Naive thymus-derived CD4-positive, alpha-beta T cell (primary cell): Measurements from ENCODE around the gene SH3GL3. TPM values are rescaled to one million over a fixed set of nuclear protein-coding genes. Genes with fewer than 3 reads are reported as not detected.

Source experiments
- ATAC-seq: fragments of 150-1000 bp; cut with Tn5 transposase; 2 replicates; pipeline ENCODE4 v1.10.0; 2021; ENCODE audit warnings: mild to moderate bottlenecking, moderate library complexity
- CTCF ChIA-PET: fragments of 350-600 bp; sonication (Branson Sonifier 250); formaldehyde crosslinking; loops from one replicate; lab custom pipeline; 2021; ENCODE audit warnings: antibody characterized with exemption; lab: Charles Lee
- POLR2A ChIA-PET: fragments of 350-600 bp; sonication (Branson Sonifier 250); formaldehyde crosslinking; loops from one replicate; lab custom pipeline; 2021; ENCODE audit warnings: antibody characterized with exemption, inconsistent platforms; lab: Charles Lee
- DNase-seq, 9 donors: peaks; one replicate each; pipeline versions ENCODE4 v3.0.0 to v3.0.0-alpha.2; 2020 to 2022; ENCODE audit warnings: mixed read lengths in 1 of 9
- H3K27ac ChIP-seq: one replicate; pipeline ENCODE4 v1.7.0; 2013; ENCODE audit warnings: mild to moderate bottlenecking, low read depth, low read length, moderate library complexity
- H3K27me3 ChIP-seq, 2 donors: one replicate each; pipeline ENCODE4 v1.7.0; 2013; ENCODE audit warnings: low read length in 2 of 2, mild to moderate bottlenecking in 2 of 2, moderate library complexity in 2 of 2; ENCODE audit not compliant: control insufficient read depth in 2 of 2, insufficient read depth in 2 of 2
- H3K36me3 ChIP-seq, 3 experiments: 1 replicate in 2 of 3; 2 replicates in 1 of 3; pipeline ENCODE4 v1.7.0; 2013; ENCODE audit warnings: low read length in 3 of 3, mild to moderate bottlenecking in 3 of 3, moderate library complexity in 1 of 3; ENCODE audit not compliant: insufficient read depth in 3 of 3, control insufficient read depth in 2 of 3
- H3K4me1 ChIP-seq, 2 donors: one replicate each; pipeline ENCODE4 v1.7.0; 2013; ENCODE audit warnings: low read length in 2 of 2, mild to moderate bottlenecking in 2 of 2, moderate library complexity in 1 of 2; ENCODE audit not compliant: control insufficient read depth in 2 of 2, insufficient read depth in 2 of 2
- H3K4me3 ChIP-seq: 2 replicates; pipeline ENCODE4 v1.7.0; 2013; ENCODE audit warnings: mild to moderate bottlenecking, low read length
- H3K9me3 ChIP-seq, 3 experiments: 1 replicate in 2 of 3; 2 replicates in 1 of 3; pipeline ENCODE4 v1.7.0; 2013; ENCODE audit warnings: low read length in 3 of 3; ENCODE audit not compliant: control insufficient read depth in 2 of 3
- H3K27ac Mint-ChIP-seq, 9 donors: one replicate each; pipeline ENCODE4 v1.8.0; 2020 to 2022; ENCODE audit warnings: mixed read lengths in 9 of 9, mild to moderate bottlenecking in 8 of 9, moderate library complexity in 5 of 9, inconsistent platforms in 2 of 9
- H3K27me3 Mint-ChIP-seq, 5 donors: one replicate each; pipeline ENCODE4 v1.8.0; 2021 to 2022; ENCODE audit warnings: mixed read lengths in 5 of 5, mild to moderate bottlenecking in 1 of 5
- H3K36me3 Mint-ChIP-seq, 5 donors: one replicate each; pipeline ENCODE4 v1.8.0; 2020 to 2022; ENCODE audit warnings: mixed read lengths in 5 of 5, mild to moderate bottlenecking in 3 of 5, inconsistent platforms in 1 of 5
- H3K4me1 Mint-ChIP-seq, 7 donors: one replicate each; pipeline ENCODE4 v1.8.0; 2020 to 2022; ENCODE audit warnings: mixed read lengths in 7 of 7, mild to moderate bottlenecking in 3 of 7, inconsistent platforms in 1 of 7
- H3K4me3 Mint-ChIP-seq, 10 donors: one replicate each; pipeline ENCODE4 v1.8.0; 2020 to 2022; ENCODE audit warnings: mild to moderate bottlenecking in 10 of 10, mixed read lengths in 10 of 10, moderate library complexity in 6 of 10, inconsistent platforms in 2 of 10
- H3K9me3 Mint-ChIP-seq, 11 donors: one replicate each; pipeline ENCODE4 v1.8.0; 2020 to 2022; ENCODE audit warnings: mixed read lengths in 11 of 11, mild to moderate bottlenecking in 4 of 11, inconsistent platforms in 1 of 11, moderate library complexity in 1 of 11
- intact Hi-C, 2 donors: fragments of 100-400 bp; cut with micrococcal nuclease; formaldehyde crosslinking; loops; one replicate each; pipeline ENCODE4 v1.15.1; 2023
- polyA plus RNA-seq, 2 donors: library from polyadenylated mRNA; unstranded; fragments of 300-500 nt; fragmentation: Illumina TruSeq; gene quantifications; one replicate each; pipeline ENCODE4 v1.2.3, GENCODE V29; 2021
- total RNA-seq, 6 experiments: library from RNA in 5 of 6; stranded (reverse) in 5 of 6; gene quantifications; 1 replicate in 5 of 6; 2 replicates in 1 of 6; pipeline ENCODE4 v1.2.3 and lab custom pipeline; 2021 to 2026

SH3GL3 gene
- total and polyA plus RNA-seq, 7 experiments from 2014 or later = not detected

- H3K9me3 ChIP-seq = no peaks in the 10 kb centered on the region
- no peak for DNase-seq
- POLR2A ChIA-PET = no interaction called here
- Mint-ChIP-seq H3K9me3 (peaks cover 0 to 2% (median 0%) of the 10 kb centered on the region in 11 donors), H3K27me3 (peaks cover 35 to 55% (median 49%) of the 10 kb centered on the region in 5 donors), H3K27ac (no peak overlapping the region), H3K4me3 (no peak overlapping the region), H3K36me3 (no peaks in the 10 kb centered on the region), H3K4me1 (peaks cover 8 to 17% (median 11%) of the 10 kb centered on the region in 7 donors)
- intact Hi-C loops = no loop called here
- no peaks in the 10 kb centered on the region for H3K4me1 ChIP-seq
- H3K4me3 ChIP-seq = no peak overlapping the region
- no peak for ATAC-seq
- no peak overlapping the region for H3K27ac ChIP-seq
- H3K27me3 ChIP-seq = no peaks in the 10 kb centered on the region
- H3K36me3 ChIP-seq = no peaks in the 10 kb centered on the region
- CTCF ChIA-PET = no interaction called here
Measured at GRCh38 chr15:83443076-83443847, 3.9 kb upstream of the SH3GL3 start.

- Mint-ChIP-seq H3K4me3 (peak overlapping the region in 1 of 10 donors; percentile 35), H3K4me1 (peaks cover 6 to 15% (median 8%) of the 10 kb centered on the region in 7 donors), H3K9me3 (peaks cover 0 to 2% (median 0%) of the 10 kb centered on the region in 11 donors), H3K36me3 (no peaks in the 10 kb centered on the region), H3K27ac (no peak overlapping the region), H3K27me3 (peaks cover 51 to 67% (median 53%) of the 10 kb centered on the region in 5 donors)
- intact Hi-C loops = no loop called here
- ATAC-seq (no peak), DNase-seq (no peak)
- Histone ChIP-seq H3K27ac (no peak overlapping the region), H3K4me1 (no peaks in the 10 kb centered on the region), H3K4me3 (no peak overlapping the region), H3K36me3 (no peaks in the 10 kb centered on the region), H3K27me3 (no peaks in the 10 kb centered on the region), H3K9me3 (no peaks in the 10 kb centered on the region)
- CTCF ChIA-PET = no interaction called here
- POLR2A ChIA-PET = no interaction called here
Measured at GRCh38 chr15:83444936-83445335, 2.2 kb upstream of the SH3GL3 start.

GRCh38 chr15:83445643-83446042, 1.5 kb upstream of the SH3GL3 start:
- no peaks in the 10 kb centered on the region for H3K27me3 ChIP-seq
- Mint-ChIP-seq H3K4me1 (peaks cover 6 to 15% (median 8%) of the 10 kb centered on the region in 7 donors), H3K4me3 (peak overlapping the region in 2 of 10 donors; percentile 4 to 35), H3K9me3 (peaks cover 0 to 2% (median 0%) of the 10 kb centered on the region in 11 donors), H3K27me3 (peaks cover 46 to 66% (median 55%) of the 10 kb centered on the region in 5 donors), H3K36me3 (no peaks in the 10 kb centered on the region), H3K27ac (no peak overlapping the region)
- H3K9me3 ChIP-seq = no peaks in the 10 kb centered on the region
- no peak overlapping the region for H3K4me3 ChIP-seq
- H3K36me3 ChIP-seq = no peaks in the 10 kb centered on the region
- intact Hi-C loops = no loop called here
- ChIA-PET CTCF (no interaction called here), POLR2A (no interaction called here)
- no peaks in the 10 kb centered on the region for H3K4me1 ChIP-seq
- DNase-seq (no peak), ATAC-seq (no peak)
- H3K27ac ChIP-seq = no peak overlapping the region

GRCh38 chr15:83446417-83446816, 724 bp upstream of the SH3GL3 start:
- no peak overlapping the region for H3K27ac ChIP-seq
- Mint-ChIP-seq H3K9me3 (peaks cover 0 to 2% (median 0%) of the 10 kb centered on the region in 11 donors), H3K4me3 (peak overlapping the region in 9 of 10 donors; percentile 71 to 89 (median 77)), H3K27me3 (peaks cover 46 to 65% (median 54%) of the 10 kb centered on the region in 5 donors), H3K4me1 (peaks cover 6 to 15% (median 8%) of the 10 kb centered on the region in 7 donors), H3K27ac (peak overlapping the region in 2 of 9 donors; percentile 32 to 36), H3K36me3 (no peaks in the 10 kb centered on the region)
- intact Hi-C loops = no loop called here
- ATAC-seq = no peak
- ChIA-PET POLR2A (no interaction called here), CTCF (no interaction called here)
- no peaks in the 10 kb centered on the region for H3K4me1 ChIP-seq
- DNase-seq = no peak
- H3K27me3 ChIP-seq = no peaks in the 10 kb centered on the region
- no peak overlapping the region for H3K4me3 ChIP-seq
- H3K9me3 ChIP-seq = no peaks in the 10 kb centered on the region
- H3K36me3 ChIP-seq = no peaks in the 10 kb centered on the region

GRCh38 chr15:83449250-83449671, 2.1 kb downstream of the SH3GL3 start:
- peaks cover 34 to 48% (median 47%) of the 10 kb centered on the region in 5 donors for H3K27me3 Mint-ChIP-seq
- no peaks in the 10 kb centered on the region for H3K36me3 Mint-ChIP-seq
- CTCF ChIA-PET = no interaction called here

GRCh38 chr15:83449937-83450506, 2.9 kb downstream of the SH3GL3 start:
- no peak overlapping the region for H3K27ac Mint-ChIP-seq

More at GRCh38 chr15:83449250-83449671, 2.1 kb downstream of the SH3GL3 start:
- H3K4me1 ChIP-seq = no peaks in the 10 kb centered on the region
- H3K4me1 Mint-ChIP-seq = peaks cover 6 to 15% (median 8%) of the 10 kb centered on the region in 7 donors
- no peak overlapping the region for H3K27ac ChIP-seq
- intact Hi-C loops = no loop called here
- no peaks in the 10 kb centered on the region for H3K27me3 ChIP-seq
- H3K4me3 Mint-ChIP-seq = no peak overlapping the region
- no peak overlapping the region for H3K27ac Mint-ChIP-seq
- no peak for ATAC-seq
- DNase-seq = no peak
- H3K9me3 Mint-ChIP-seq = peaks cover 0 to 2% (median 0%) of the 10 kb centered on the region in 11 donors
- no peak overlapping the region for H3K4me3 ChIP-seq
- POLR2A ChIA-PET = no interaction called here
- H3K9me3 ChIP-seq = no peaks in the 10 kb centered on the region
- H3K36me3 ChIP-seq = no peaks in the 10 kb centered on the region

More at GRCh38 chr15:83449937-83450506, 2.9 kb downstream of the SH3GL3 start:
- Histone ChIP-seq H3K9me3 (no peaks in the 10 kb centered on the region), H3K27me3 (no peaks in the 10 kb centered on the region), H3K27ac (no peak overlapping the region), H3K4me1 (no peaks in the 10 kb centered on the region), H3K36me3 (no peaks in the 10 kb centered on the region), H3K4me3 (no peak overlapping the region)
- no peaks in the 10 kb centered on the region for H3K36me3 Mint-ChIP-seq
- DNase-seq (no peak), ATAC-seq (no peak)
- POLR2A ChIA-PET = no interaction called here
- no peak overlapping the region for H3K4me3 Mint-ChIP-seq
- H3K4me1 Mint-ChIP-seq = peaks cover 6 to 15% (median 8%) of the 10 kb centered on the region in 7 donors
- intact Hi-C loops = no loop called here
- peaks cover 32 to 46% (median 42%) of the 10 kb centered on the region in 5 donors for H3K27me3 Mint-ChIP-seq
- H3K9me3 Mint-ChIP-seq = peaks cover 0 to 2% (median 0%) of the 10 kb centered on the region in 11 donors
- CTCF ChIA-PET = no interaction called here
